K562 (cell line): ENCODE measurements around the gene LRP3. TPM values are rescaled to one million over a fixed set of nuclear protein-coding genes. Genes with fewer than 3 reads are reported as not detected.

Experiments used
- BHLHE40 ChIP-seq: IDR thresholded peaks from 2 replicates; pipeline ENCODE4 v1.6.1; 2011; ENCODE audit warnings: low read length, improper control_type of control experiment
- FOXJ2 ChIP-seq: fragments of 200-800 bp; sonication (Bioruptor generic); IDR thresholded peaks from 2 replicates; pipeline ENCODE4 v1.6.1; 2016; ENCODE audit warnings: missing genetic modification characterization, missing compliant biosample characterization
- HDAC6 ChIP-seq: IDR thresholded peaks from 2 replicates; pipeline ENCODE4 v1.6.1; 2012; ENCODE audit warnings: low read depth, mild to moderate bottlenecking, control low read depth, inconsistent platforms, low read length, moderate library complexity
- HDAC8 ChIP-seq: fragments of 450-650 bp; IDR thresholded peaks from 2 replicates; pipeline ENCODE4 v1.6.1; 2016; ENCODE audit warnings: mild to moderate bottlenecking, missing genetic modification characterization, moderate library complexity, missing compliant biosample characterization
- HMG20B ChIP-seq: fragments of 250-450 bp; sonication (Bioruptor Pico); IDR thresholded peaks from 2 replicates; pipeline ENCODE4 v1.5.0; 2021; ENCODE audit warnings: mild to moderate bottlenecking
- HNRNPLL ChIP-seq: fragments of 200-400 bp; formaldehyde crosslinking; IDR thresholded peaks from 2 replicates; pipeline ENCODE4 v1.6.1; 2017; ENCODE audit warnings: low read length, low read depth, mild to moderate bottlenecking; ENCODE audit not compliant: poor library complexity, severe bottlenecking
- KLF13 ChIP-seq: fragments of 450-650 bp; IDR thresholded peaks from 2 replicates; pipeline ENCODE4 v1.6.1; 2016; ENCODE audit warnings: missing genetic modification characterization, low read depth, mild to moderate bottlenecking, missing compliant biosample characterization, moderate library complexity, borderline replicate concordance
- NFXL1 ChIP-seq: fragments of 450-650 bp; formaldehyde crosslinking; IDR thresholded peaks from 2 replicates; pipeline ENCODE4 v1.4.0; 2021; ENCODE audit warnings: mild to moderate bottlenecking
- PML ChIP-seq: IDR thresholded peaks from 2 replicates; pipeline ENCODE4 v1.6.1; 2012; ENCODE audit warnings: low read length, inconsistent platforms
- POLR2G ChIP-seq: fragments of 200-400 bp; formaldehyde crosslinking; IDR thresholded peaks from 2 replicates; pipeline ENCODE4 v1.6.1; 2017; ENCODE audit warnings: low read depth, mild to moderate bottlenecking, antibody characterized with exemption, low read length, moderate library complexity
- RB1 ChIP-seq: fragments of 450-650 bp; IDR thresholded peaks from 2 replicates; pipeline ENCODE4 v1.6.1; 2017; ENCODE audit warnings: low read depth, mild to moderate bottlenecking
- RNF2 ChIP-seq: sonication (generic); IDR thresholded peaks from 2 replicates; pipeline ENCODE4 v1.6.1; 2016
- SMAD4 ChIP-seq: fragments of 250-450 bp; sonication (Bioruptor Pico); conservative IDR thresholded peaks from 2 replicates; pipeline ENCODE4 v1.8.0; 2021; ENCODE audit warnings: inconsistent platforms, mild to moderate bottlenecking, moderate library complexity
- TBL1XR1 ChIP-seq, 2 experiments: IDR thresholded peaks; 2 replicates each; pipeline ENCODE4 v1.6.1; 2012; ENCODE audit warnings: improper control_type of control experiment in 2 of 2, low read length in 2 of 2, mild to moderate bottlenecking in 1 of 2
- TBP ChIP-seq: optimal IDR thresholded peaks from 2 replicates; pipeline ENCODE3; 2011; ENCODE audit warnings: low read depth, low read length, improper control_type of control experiment
- TCF3 ChIP-seq: sonication (generic); formaldehyde crosslinking; IDR thresholded peaks from 2 replicates; pipeline ENCODE4 v1.4.0; 2020; ENCODE audit warnings: mild to moderate bottlenecking, missing genetic modification reagents
- TOE1 ChIP-seq, 2 experiments: fragments of 450-650 bp in 1 of 2; sonication (generic) in 1 of 2; formaldehyde crosslinking in 1 of 2; IDR thresholded peaks; 2 replicates each; pipeline versions ENCODE4 v1.7.1 to v1.8.0; 2016 to 2022; ENCODE audit warnings: borderline replicate concordance in 2 of 2, mild to moderate bottlenecking in 2 of 2, antibody characterized with exemption in 1 of 2, inconsistent platforms in 1 of 2, low read depth in 1 of 2, missing genetic modification reagents in 1 of 2, moderate library complexity in 1 of 2
- U2AF1 ChIP-seq: fragments of 200-400 bp; formaldehyde crosslinking; optimal IDR thresholded peaks from 2 replicates; pipeline ENCODE3; 2017; ENCODE audit warnings: mild to moderate bottlenecking, low read depth, low read length, moderate library complexity
- ZBTB2 ChIP-seq: fragments of 450-650 bp; IDR thresholded peaks from 2 replicates; pipeline ENCODE4 v1.6.1; 2016; ENCODE audit warnings: antibody characterized with exemption
- ZNF24 ChIP-seq: fragments of 450-650 bp; IDR thresholded peaks from 2 replicates; pipeline ENCODE4 v1.6.1; 2016
- ZNF436 ChIP-seq: fragments of 250-450, 450-650 bp; sonication (Bioruptor Pico); formaldehyde crosslinking; IDR thresholded peaks from 2 replicates; pipeline ENCODE4 v1.7.0; 2020; ENCODE audit warnings: mild to moderate bottlenecking
- ZNF592 ChIP-seq: fragments of 450-650 bp; IDR thresholded peaks from 2 replicates; pipeline ENCODE4 v1.6.1; 2017; ENCODE audit warnings: antibody characterized with exemption, mild to moderate bottlenecking
- polyA plus RNA-seq, 8 experiments: library from polyadenylated mRNA; depleted of rRNA in 4 of 8; stranded (reverse) in 5 of 8; unstranded in 3 of 8; fragments of >200 nt; fragmentation: Nextera tagmentation in 2 of 8; fragmentation: Illumina TruSeq in 1 of 8; extraction: Ambion mirVana in 2 of 8; extraction: Trizol in 1 of 8; gene quantifications; 2 replicates each; pipeline versions ENCODE4 v1.2.1 to v1.2.3, GENCODE V29; 2011 to 2014; ENCODE audit warnings: inconsistent platforms in 1 of 8, missing spikeins in 1 of 8
- total RNA-seq, 7 experiments: library from RNA; depleted of rRNA in 6 of 7; stranded (reverse); fragments of >200 nt in 6 of 7; fragmentation: Illumina TruSeq in 2 of 7; extraction: Trizol in 2 of 7; gene quantifications; 2 replicates each; pipeline versions ENCODE4 v1.2.1 to v1.2.3, GENCODE V29; 2011 to 2021; ENCODE audit warnings: low replicate concordance in 1 of 7

Gene LRP3
- total and polyA plus RNA-seq, 9 of the 15 experiments (the other 6 are each of a cell fraction or from before 2014, with no cell fraction given) = 0.29 TPM; not detected in 8

GRCh38 chr19:33176670-33177416 is 17.3 kb upstream of the LRP3 start (continued):
- TF ChIP-seq HMG20B (CRISPR knock-in tag) (no peak), TCF3 (peak; percentile 17; the same call in 1 of the 2 replicates), TBL1XR1 (IDR thresholded peaks at IDR 0.05; ENCODE audit: low read length in 2 of 2) (peak; percentile 26 to 96; a peak in 2 of 4 replicates), POLR2G (peak; percentile 96), ZNF24 (peak; percentile 30; the same call in 1 of the 2 replicates), NFXL1 (CRISPR knock-in tag) (no peak), PML (peak; percentile 60), U2AF1 (peak; percentile 79), TOE1 (IDR thresholded peaks at IDR 0.05; ENCODE audit: borderline replicate concordance) (peak; percentile 38; the same call in 1 of the 2 replicates), TOE1 (CRISPR knock-in tag; IDR thresholded peaks at IDR 0.05; ENCODE audit: borderline replicate concordance, low read depth) (no peak), FOXJ2 (peak; percentile 80; the same call in 1 of the 2 replicates), TBP (peak; percentile 99), KLF13 (tag) (peak; percentile 23; the same call in 1 of the 2 replicates), ZNF592 (peak; percentile 97), HDAC8 (tag) (0 out of 2 replicates have a peak, but pooled peaks have one; percentile 31), BHLHE40 (peak; percentile 34), HNRNPLL (peak; percentile 33), ZBTB2 (peak; percentile 99), ZNF436 (CRISPR knock-in tag) (no peak), RB1 (peak; percentile 29), RNF2 (0 out of 2 replicates have a peak, but pooled peaks have one; percentile 46), SMAD4 (CRISPR knock-in tag) (0 out of 2 replicates have a peak, but pooled peaks have one; percentile 41), HDAC6 (peak; percentile 86; the same call in 1 of the 2 replicates)
